HG02884 (cell line): ENCODE data around the gene SURF1.
"Not testable (repeated sequence)": the region's sequence is repeated elsewhere in the genome, so short reads cannot be mapped to it uniquely, and the experiment has no call there.

Experiments
- ATAC-seq: cut with Tn5 transposase; IDR thresholded peaks from one replicate; pipeline ENCODE4 v1.9.1; 2021; ENCODE audit warnings: mild to moderate bottlenecking, moderate library complexity; ENCODE audit not compliant: unreplicated experiment

Gene SURF1

DNA sequence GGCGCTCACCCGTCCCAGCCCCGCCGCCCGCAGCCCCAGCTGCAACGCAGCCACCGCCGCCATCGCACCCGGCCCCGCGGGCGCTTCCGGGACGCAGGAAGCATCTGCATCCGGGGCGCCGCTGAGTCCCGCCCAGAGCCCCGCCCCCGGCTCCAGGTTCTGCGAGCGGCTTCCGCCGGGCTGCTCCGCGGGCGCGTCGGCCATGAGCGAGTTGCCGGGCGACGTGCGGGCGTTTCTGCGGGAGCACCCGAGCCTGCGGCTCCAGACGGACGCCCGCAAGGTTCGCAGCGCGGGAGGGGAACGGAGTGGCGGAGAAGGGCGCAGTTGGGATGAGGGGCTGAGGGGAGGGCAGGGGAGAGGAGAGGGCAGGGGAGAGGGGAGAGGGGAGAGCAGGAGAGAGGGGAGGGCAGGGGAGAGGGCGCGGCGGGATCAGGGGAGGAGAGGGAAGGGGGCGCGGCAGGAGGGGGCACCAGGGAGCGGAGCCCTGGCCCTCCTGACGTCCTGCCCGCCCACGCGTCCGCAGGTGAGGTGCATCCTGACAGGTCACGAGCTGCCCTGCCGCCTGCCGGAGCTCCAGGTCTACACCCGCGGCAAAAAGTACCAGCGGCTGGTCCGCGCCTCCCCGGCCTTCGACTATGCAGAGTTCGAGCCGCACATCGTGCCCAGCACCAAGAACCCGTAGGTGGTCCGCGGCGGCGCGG is at the start of gene SURF1, which contains the start of gene SURF2:
Gene SURF1 (minus strand): TSS at position 97 of the 701 bp plus-strand sequence. CDS start 34 bp downstream, at position 63.
Gene SURF2 (plus strand): TSS at position 160 of the 701 bp plus-strand sequence. CDS start 43 bp downstream, at position 203.
- ATAC-seq: no peak

- no peak for ATAC-seq
Measured at GRCh38 chr9:133405508-133406438, 49.5 kb upstream of the SURF1 start.

- ATAC-seq: no peak
Measured at GRCh38 chr9:133404454-133405002, 48.2 kb upstream of the SURF1 start.

DNA sequence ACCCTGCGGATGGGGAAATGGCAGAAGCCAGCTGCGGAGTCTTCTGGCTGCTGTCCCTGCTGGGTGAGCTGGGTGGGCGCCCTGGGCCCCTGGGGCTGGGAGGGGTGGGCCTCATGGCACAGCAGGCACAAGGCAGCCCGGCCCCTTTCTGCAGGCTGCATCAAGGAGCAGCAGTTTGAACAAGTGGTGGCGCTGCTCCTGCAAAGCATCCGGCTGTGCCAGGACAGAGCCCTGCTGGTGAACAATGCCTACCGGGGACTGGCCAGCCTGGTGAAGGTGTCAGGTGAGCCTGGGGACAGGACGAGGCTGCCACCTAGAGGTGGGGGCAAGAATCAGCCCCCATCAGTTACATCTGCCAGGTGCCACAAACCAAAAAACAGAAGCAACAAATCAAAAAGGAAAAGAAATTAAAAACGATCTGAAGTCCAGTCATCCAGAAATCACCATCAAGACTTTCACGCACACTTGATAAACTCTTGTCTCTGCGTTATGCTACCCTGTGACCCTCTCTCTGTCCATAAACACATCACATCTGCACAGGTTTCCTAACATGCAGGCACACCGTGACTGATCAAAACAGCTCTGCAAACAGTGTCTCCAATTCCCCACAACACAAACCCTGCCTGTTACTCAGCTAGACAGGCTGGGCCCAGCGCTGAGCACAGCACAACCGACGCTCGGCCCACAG is 47.6 kb upstream of the SURF1 start:
- ATAC-seq: no peak

GRCh38 chr9:133402689-133403088 is 46.4 kb upstream of the SURF1 start:
- no peak for ATAC-seq

GRCh38 chr9:133401588-133401987 is 45.3 kb upstream of the SURF1 start:
- no peak for ATAC-seq

GRCh38 chr9:133400292-133400691 is 44.0 kb upstream of the SURF1 start:
- ATAC-seq: no peak

- ATAC-seq: no peak
Measured at GRCh38 chr9:133397895-133398294, 41.6 kb upstream of the SURF1 start.

GRCh38 chr9:133397370-133397769 is 41.1 kb upstream of the SURF1 start:
- no peak for ATAC-seq

DNA sequence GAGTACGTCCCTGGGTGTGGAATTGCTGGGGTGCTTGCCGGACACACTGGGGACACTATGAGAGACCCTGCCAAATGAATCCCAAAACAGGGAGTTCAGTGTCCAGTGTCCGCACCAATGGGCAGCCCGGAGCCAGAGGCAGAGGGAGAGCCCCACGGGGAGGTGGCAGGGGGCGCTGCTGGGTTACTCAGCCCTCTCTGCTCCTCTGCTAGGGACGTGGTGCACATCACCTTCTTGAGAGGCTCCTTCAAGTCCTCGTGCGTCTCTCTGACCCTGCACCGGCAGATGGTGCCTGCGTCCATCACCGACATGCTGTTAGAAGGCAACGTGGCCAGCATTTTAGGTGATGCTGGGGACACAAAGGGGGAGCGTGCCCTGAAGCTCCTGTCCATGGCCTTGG is 40.7 kb upstream of the SURF1 start:
- no peak for ATAC-seq

GRCh38 chr9:133394687-133395271 is 38.5 kb upstream of the SURF1 start:
- ATAC-seq: no peak

DNA sequence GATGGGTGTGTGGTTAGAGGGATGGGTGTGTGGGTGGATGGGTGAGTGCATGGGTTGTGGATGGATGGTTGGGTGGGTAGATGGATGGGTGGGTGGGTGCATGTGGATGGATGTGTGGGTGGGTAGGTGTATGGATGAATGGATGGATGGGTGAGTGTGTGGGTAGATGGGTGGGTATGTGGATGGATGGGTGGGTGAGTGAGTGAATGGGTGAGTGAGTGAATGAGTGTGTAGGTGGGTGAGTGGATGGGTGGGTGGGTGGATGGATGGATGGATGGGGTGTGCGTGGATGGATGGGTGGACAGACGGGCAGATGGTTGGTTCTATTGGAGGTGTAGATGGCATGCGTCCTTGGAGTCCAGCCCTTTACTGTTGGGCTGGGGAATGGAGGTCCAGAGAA is 37.1 kb upstream of the SURF1 start:
- ATAC-seq: no peak

GRCh38 chr9:133392308-133392707 is 36.0 kb upstream of the SURF1 start:
- ATAC-seq: not testable (repeated sequence)

- ATAC-seq: not testable (repeated sequence)
Measured at GRCh38 chr9:133391449-133391848, 35.2 kb upstream of the SURF1 start.

- ATAC-seq: no peak
Measured at GRCh38 chr9:133390713-133391112, 34.4 kb upstream of the SURF1 start.

- no peak for ATAC-seq
Measured at GRCh38 chr9:133389562-133389961, 33.3 kb upstream of the SURF1 start.

GRCh38 chr9:133389025-133389557 is 32.8 kb upstream of the SURF1 start:
- ATAC-seq: no peak

DNA sequence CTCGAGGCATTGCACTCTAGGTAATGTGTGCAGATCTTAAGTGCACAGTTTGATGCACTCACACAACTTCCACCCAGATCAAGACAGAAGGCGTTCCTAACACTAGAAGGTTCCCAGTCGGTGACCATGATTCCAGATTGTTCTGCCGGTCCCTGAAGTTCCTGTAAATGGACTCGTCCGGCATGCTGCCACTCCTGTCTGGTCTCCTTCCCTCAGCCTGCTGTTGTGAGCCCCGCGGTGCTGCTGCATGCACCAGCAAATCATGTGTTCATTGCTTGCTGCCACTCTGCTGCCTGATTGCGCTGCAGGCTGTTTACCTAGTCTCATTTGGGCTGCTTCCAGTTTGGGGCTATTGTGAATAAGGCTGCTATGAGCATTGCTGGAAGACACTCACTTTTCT is 31.4 kb upstream of the SURF1 start:
- no peak for ATAC-seq

GRCh38 chr9:133386338-133386737 is 30.1 kb upstream of the SURF1 start:
- ATAC-seq: no peak

GRCh38 chr9:133385452-133385851 is 29.2 kb upstream of the SURF1 start:
- ATAC-seq: no peak
